ENCODE measurements around the gene PUSL1.

The PUSL1 gene

GRCh38 chr1:1321477-1321876, 13.1 kb downstream of the PUSL1 start:
- 0 out of 2 replicates have a peak overlapping the region, but pooled peaks have one; percentile 5 for H3K27ac ChIP-seq (ENCODE audit: low read depth, low read length)
- peaks cover 6% of the 10 kb centered on the region; the same call in 1 of the 2 replicates for H3K4me1 ChIP-seq (ENCODE audit: control insufficient read depth, insufficient read depth, low read length)
- no peaks in the 10 kb centered on the region for H3K9me3 ChIP-seq (ENCODE audit: control insufficient read depth, insufficient read depth, low read depth, low read length)
- no peak overlapping the region for H3K9ac ChIP-seq (ENCODE audit: low read length)
- H3K36me3 ChIP-seq (ENCODE audit: control insufficient read depth, insufficient read depth, low read length) = peaks cover 41% of the 10 kb centered on the region
- H3K27me3 ChIP-seq (ENCODE audit: control insufficient read depth, insufficient read depth, low read length) = no peaks in the 10 kb centered on the region
- H3K4me3 ChIP-seq (ENCODE audit: low read depth, low read length) = no peak overlapping the region

- Histone ChIP-seq H3K4me1 (ENCODE audit: control insufficient read depth, insufficient read depth, low read length) (peaks cover 6% of the 10 kb centered on the region; the same call in 1 of the 2 replicates), H3K9me3 (ENCODE audit: control insufficient read depth, insufficient read depth, low read depth, low read length) (no peaks in the 10 kb centered on the region), H3K9ac (ENCODE audit: low read length) (no peak overlapping the region), H3K27me3 (ENCODE audit: control insufficient read depth, insufficient read depth, low read length) (no peaks in the 10 kb centered on the region), H3K4me3 (ENCODE audit: low read depth, low read length) (no peak overlapping the region), H3K27ac (ENCODE audit: low read depth, low read length) (no peak overlapping the region), H3K36me3 (ENCODE audit: control insufficient read depth, insufficient read depth, low read length) (peaks cover 41% of the 10 kb centered on the region)
Observed at GRCh38 chr1:1322418-1322817, 14.0 kb downstream of the PUSL1 start.

GRCh38 chr1:1322952-1323351, 14.6 kb downstream of the PUSL1 start:
- Histone ChIP-seq H3K27me3 (ENCODE audit: control insufficient read depth, insufficient read depth, low read length) (no peaks in the 10 kb centered on the region), H3K9ac (ENCODE audit: low read length) (no peak overlapping the region), H3K9me3 (ENCODE audit: control insufficient read depth, insufficient read depth, low read depth, low read length) (no peaks in the 10 kb centered on the region), H3K4me1 (ENCODE audit: control insufficient read depth, insufficient read depth, low read length) (peaks cover 5% of the 10 kb centered on the region; the same call in 1 of the 2 replicates), H3K36me3 (ENCODE audit: control insufficient read depth, insufficient read depth, low read length) (peaks cover 41% of the 10 kb centered on the region), H3K27ac (ENCODE audit: low read depth, low read length) (no peak overlapping the region), H3K4me3 (ENCODE audit: low read depth, low read length) (no peak overlapping the region)

- Histone ChIP-seq H3K9ac (ENCODE audit: low read length) (peak overlapping the region; percentile 94), H3K27ac (ENCODE audit: low read depth, low read length) (peak overlapping the region; percentile 86; the same call in 1 of the 2 replicates), H3K9me3 (ENCODE audit: control insufficient read depth, insufficient read depth, low read depth, low read length) (no peaks in the 10 kb centered on the region), H3K4me3 (ENCODE audit: low read depth, low read length) (peak overlapping the region; percentile 99), H3K4me1 (ENCODE audit: control insufficient read depth, insufficient read depth, low read length) (no peaks in the 10 kb centered on the region), H3K27me3 (ENCODE audit: control insufficient read depth, insufficient read depth, low read length) (no peaks in the 10 kb centered on the region), H3K36me3 (ENCODE audit: control insufficient read depth, insufficient read depth, low read length) (peaks cover 29% of the 10 kb centered on the region)
Observed at GRCh38 chr1:1324084-1324523, 15.7 kb downstream of the PUSL1 start.

DNA sequence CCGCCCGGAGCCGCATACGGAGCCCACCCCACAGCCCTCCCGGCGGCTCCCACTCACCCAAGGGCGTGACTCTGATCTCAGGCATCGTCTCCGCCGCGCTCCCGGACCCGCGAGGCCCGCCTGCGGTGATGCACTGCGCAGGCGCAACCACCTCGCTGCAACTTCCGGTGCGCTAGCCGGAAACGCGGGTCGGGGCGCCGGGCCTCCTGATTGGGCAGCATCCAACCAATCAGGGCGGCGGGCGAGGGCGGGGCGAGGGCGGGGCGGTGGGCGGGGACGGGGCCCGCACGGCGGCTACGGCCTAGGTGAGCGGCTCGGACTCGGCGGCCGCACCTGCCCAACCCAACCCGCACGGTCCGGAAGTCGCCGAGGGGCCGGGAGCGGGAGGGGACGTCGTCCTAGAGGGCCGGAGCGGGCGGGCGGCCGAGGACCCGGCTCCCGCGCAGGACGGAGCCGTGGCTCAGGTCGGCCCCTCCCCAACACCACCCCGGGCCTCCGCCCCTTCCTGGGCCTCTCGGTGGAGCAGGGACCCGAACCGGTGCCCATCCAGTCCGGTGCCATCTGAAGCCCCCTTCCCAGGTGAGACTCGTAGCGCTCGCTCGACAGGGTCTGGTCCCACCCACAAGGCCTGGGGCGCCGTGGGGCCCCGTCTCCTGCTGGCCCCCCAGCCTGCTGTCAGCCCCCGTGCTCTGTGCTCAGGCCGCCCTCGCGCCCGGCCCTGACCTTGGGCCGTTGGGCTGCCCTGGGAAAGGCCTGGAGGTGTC, 16.3 kb downstream of the PUSL1 start, which contains the start of the genes CPTP and INTS11:
CPTP (plus strand) TSS at position 279 of the 764 bp plus-strand sequence. CDS start 2,109 bp downstream, outside the sequence.
INTS11 (minus strand) TSS at position 137 of the 764 bp plus-strand sequence; CDS start at position 85, 52 bp downstream.
- H3K9ac ChIP-seq (ENCODE audit: low read length) = peak within 1 kb of the TSS; percentile 94
- no peaks in the 10 kb centered on the region for H3K27me3 ChIP-seq (ENCODE audit: control insufficient read depth, insufficient read depth, low read length)
- H3K27ac ChIP-seq (ENCODE audit: low read depth, low read length) = peak within 1 kb of the TSS; percentile 86
- H3K4me1 ChIP-seq (ENCODE audit: control insufficient read depth, insufficient read depth, low read length) = no peaks in the 10 kb centered on the region
- peak within 1 kb of the TSS; percentile 99 for H3K4me3 ChIP-seq (ENCODE audit: low read depth, low read length)
- H3K36me3 ChIP-seq (ENCODE audit: control insufficient read depth, insufficient read depth, low read length) = peaks cover 23% of the 10 kb centered on the region
- H3K9me3 ChIP-seq (ENCODE audit: control insufficient read depth, insufficient read depth, low read depth, low read length) = no peaks in the 10 kb centered on the region

DNA sequence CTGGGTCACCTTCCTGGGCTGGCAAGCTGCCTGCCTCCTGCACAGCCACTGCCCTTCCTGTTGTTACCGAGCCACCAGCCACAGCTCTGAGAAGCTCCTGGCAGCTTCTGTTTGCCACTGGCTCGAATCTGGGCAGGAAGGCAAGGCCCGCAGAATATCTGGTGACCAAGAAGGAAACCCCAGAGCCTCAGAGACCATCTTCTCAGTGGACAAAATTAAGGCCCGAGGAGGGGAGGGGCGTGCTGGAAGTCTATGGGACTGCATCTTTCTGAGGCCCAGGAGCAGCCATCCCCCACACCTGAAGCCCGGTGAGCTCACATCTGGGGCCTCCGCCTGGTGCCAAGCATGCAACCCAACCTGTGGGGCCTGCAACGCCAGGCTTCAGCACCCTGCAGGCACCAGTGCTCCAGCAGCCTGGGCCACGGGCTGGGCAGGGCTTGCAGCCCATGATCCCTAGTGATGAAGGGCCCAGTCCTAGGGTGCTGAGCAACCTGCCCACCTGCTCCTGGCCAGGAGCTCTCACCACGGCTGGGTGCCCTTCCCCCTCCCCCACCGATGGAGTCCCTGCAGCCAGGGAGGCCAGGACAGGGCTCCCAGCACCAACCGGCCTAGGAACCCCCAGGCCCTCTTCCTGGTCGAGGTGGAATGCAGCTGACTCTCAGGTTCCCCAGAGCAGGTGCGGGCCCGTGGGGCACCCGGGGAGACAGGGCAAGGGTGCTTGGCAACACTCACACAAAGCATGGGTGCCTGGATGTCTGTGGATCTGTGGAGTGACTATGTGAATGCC, 17.1 kb downstream of the PUSL1 start:
- Histone ChIP-seq H3K9ac (ENCODE audit: low read length) (peak overlapping the region; percentile 83), H3K4me3 (ENCODE audit: low read depth, low read length) (peak overlapping the region; percentile 99)

GRCh38 chr1:1326075-1326605, 17.7 kb downstream of the PUSL1 start:
- no peak overlapping the region for H3K27ac ChIP-seq (ENCODE audit: low read depth, low read length)
- peaks cover 9% of the 10 kb centered on the region for H3K36me3 ChIP-seq (ENCODE audit: control insufficient read depth, insufficient read depth, low read length)
- no peaks in the 10 kb centered on the region for H3K27me3 ChIP-seq (ENCODE audit: control insufficient read depth, insufficient read depth, low read length)
- peak overlapping the region; percentile 99; the same call in 1 of the 2 replicates for H3K4me3 ChIP-seq (ENCODE audit: low read depth, low read length)
- no peaks in the 10 kb centered on the region for H3K4me1 ChIP-seq (ENCODE audit: control insufficient read depth, insufficient read depth, low read length)
- H3K9me3 ChIP-seq (ENCODE audit: control insufficient read depth, insufficient read depth, low read depth, low read length) = no peaks in the 10 kb centered on the region
- no peak overlapping the region for H3K9ac ChIP-seq (ENCODE audit: low read length)

More for the DNA sequence above, 17.1 kb downstream of the PUSL1 start:
- peaks cover 16% of the 10 kb centered on the region for H3K36me3 ChIP-seq (ENCODE audit: control insufficient read depth, insufficient read depth, low read length)
- H3K4me1 ChIP-seq (ENCODE audit: control insufficient read depth, insufficient read depth, low read length) = no peaks in the 10 kb centered on the region
- peak overlapping the region; percentile 70 for H3K27ac ChIP-seq (ENCODE audit: low read depth, low read length)
- no peaks in the 10 kb centered on the region for H3K9me3 ChIP-seq (ENCODE audit: control insufficient read depth, insufficient read depth, low read depth, low read length)
- no peaks in the 10 kb centered on the region for H3K27me3 ChIP-seq (ENCODE audit: control insufficient read depth, insufficient read depth, low read length)

DNA sequence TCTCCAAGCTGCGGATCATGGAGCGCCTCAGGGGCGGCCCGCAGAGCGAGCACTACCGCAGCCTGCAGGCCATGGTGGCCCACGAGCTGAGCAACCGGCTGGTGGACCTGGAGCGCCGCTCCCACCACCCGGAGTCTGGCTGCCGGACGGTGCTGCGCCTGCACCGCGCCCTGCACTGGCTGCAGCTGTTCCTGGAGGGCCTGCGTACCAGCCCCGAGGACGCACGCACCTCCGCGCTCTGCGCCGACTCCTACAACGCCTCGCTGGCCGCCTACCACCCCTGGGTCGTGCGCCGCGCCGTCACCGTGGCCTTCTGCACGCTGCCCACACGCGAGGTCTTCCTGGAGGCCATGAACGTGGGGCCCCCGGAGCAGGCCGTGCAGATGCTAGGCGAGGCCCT, 18.9 kb downstream of the PUSL1 start:
- Histone ChIP-seq H3K36me3 (ENCODE audit: control insufficient read depth, insufficient read depth, low read length) (peaks cover 5% of the 10 kb centered on the region; the same call in 1 of the 2 replicates), H3K4me1 (ENCODE audit: control insufficient read depth, insufficient read depth, low read length) (no peaks in the 10 kb centered on the region), H3K9ac (ENCODE audit: low read length) (no peak overlapping the region), H3K27me3 (ENCODE audit: control insufficient read depth, insufficient read depth, low read length) (no peaks in the 10 kb centered on the region), H3K4me3 (ENCODE audit: low read depth, low read length) (no peak overlapping the region), H3K9me3 (ENCODE audit: control insufficient read depth, insufficient read depth, low read depth, low read length) (no peaks in the 10 kb centered on the region), H3K27ac (ENCODE audit: low read depth, low read length) (no peak overlapping the region)

- H3K4me1 ChIP-seq (ENCODE audit: control insufficient read depth, insufficient read depth, low read length) = no peaks in the 10 kb centered on the region
- no peaks in the 10 kb centered on the region for H3K27me3 ChIP-seq (ENCODE audit: control insufficient read depth, insufficient read depth, low read length)
- H3K4me3 ChIP-seq (ENCODE audit: low read depth, low read length) = no peak overlapping the region
- no peak overlapping the region for H3K9ac ChIP-seq (ENCODE audit: low read length)
- no peak overlapping the region for H3K27ac ChIP-seq (ENCODE audit: low read depth, low read length)
- H3K9me3 ChIP-seq (ENCODE audit: control insufficient read depth, insufficient read depth, low read depth, low read length) = no peaks in the 10 kb centered on the region
- 0 out of 2 replicates have a peak, but pooled peaks cover 5% of the 10 kb centered on the region for H3K36me3 ChIP-seq (ENCODE audit: control insufficient read depth, insufficient read depth, low read length)
Observed at GRCh38 chr1:1328254-1328653, 19.9 kb downstream of the PUSL1 start.

DNA sequence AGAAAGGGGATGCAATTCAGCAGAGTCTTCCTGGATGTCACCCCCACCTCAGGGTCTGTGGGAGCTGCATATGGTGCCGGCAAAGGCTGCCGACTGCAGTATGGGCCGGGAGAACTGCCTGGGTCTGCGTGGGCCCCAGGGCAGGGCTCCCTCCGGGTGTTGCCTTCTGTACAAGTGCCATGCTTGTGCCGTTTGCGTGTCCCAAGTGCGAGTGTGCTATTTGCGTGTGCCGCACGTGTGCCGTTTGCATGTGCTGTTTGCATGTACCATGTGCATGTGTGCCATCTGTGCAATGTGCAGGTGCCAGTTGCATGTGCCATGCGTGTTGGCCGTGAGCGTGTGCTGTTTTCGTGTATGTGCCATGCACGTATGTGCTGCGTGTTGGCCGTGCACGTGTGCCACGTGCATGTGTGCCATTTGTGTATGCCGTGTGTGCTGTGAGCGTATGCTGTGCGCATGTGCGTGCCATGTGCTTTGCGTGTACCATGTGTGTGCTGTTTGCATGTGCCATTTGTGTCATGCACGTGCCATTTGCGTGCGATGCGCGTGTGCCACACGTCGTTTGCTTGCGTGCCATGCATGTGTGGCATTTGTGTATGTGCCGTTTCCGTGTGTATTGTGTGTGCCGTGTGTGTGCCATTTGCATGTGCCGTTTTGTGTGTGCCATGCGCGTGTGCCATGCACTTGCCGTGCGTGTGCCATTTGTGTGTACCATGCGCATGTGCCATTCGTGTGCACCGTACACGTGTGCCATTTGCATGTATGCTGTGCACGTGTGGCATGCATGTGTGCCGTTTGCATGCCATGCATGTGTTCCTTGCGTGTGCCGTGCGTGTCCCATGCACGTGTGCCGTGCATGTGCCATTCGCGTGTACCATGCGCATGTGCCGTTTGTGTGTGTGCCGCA, 21.2 kb downstream of the PUSL1 start:
- H3K36me3 ChIP-seq (ENCODE audit: control insufficient read depth, insufficient read depth, low read length) = 0 out of 2 replicates have a peak, but pooled peaks cover 5% of the 10 kb centered on the region

More for the DNA sequence above, 21.2 kb downstream of the PUSL1 start:
- Histone ChIP-seq H3K9ac (ENCODE audit: low read length) (no peak overlapping the region), H3K27ac (ENCODE audit: low read depth, low read length) (no peak overlapping the region), H3K4me3 (ENCODE audit: low read depth, low read length) (no peak overlapping the region), H3K27me3 (ENCODE audit: control insufficient read depth, insufficient read depth, low read length) (no peaks in the 10 kb centered on the region), H3K4me1 (ENCODE audit: control insufficient read depth, insufficient read depth, low read length) (no peaks in the 10 kb centered on the region), H3K9me3 (ENCODE audit: control insufficient read depth, insufficient read depth, low read depth, low read length) (no peaks in the 10 kb centered on the region)

Data from HUES6 (cell line).